Transverse colon (tissue), 3 donors: ENCODE data around the gene FGD4.

Experiments
- POLR2A ChIP-seq: fragments of 450-650 bp; IDR thresholded peaks from one replicate; pipeline ENCODE4 v1.6.1; 2016; ENCODE audit warnings: antibody characterized with exemption, mild to moderate bottlenecking, moderate library complexity
- TF ChIP-seq, protein P1 (sequence below), 5 experiments: fragments of 200-600 bp in 3 of 5; fragments of 450-650 bp in 2 of 5; sonication (generic) in 3 of 5; IDR thresholded peaks; 1 replicate in 2 of 5; 2 replicates in 3 of 5; pipeline ENCODE4 v1.5.1; 2016 to 2017; ENCODE audit warnings: antibody characterized with exemption in 5 of 5, inconsistent platforms in 3 of 5, mild to moderate bottlenecking in 2 of 5, moderate library complexity in 1 of 5

DNA sequence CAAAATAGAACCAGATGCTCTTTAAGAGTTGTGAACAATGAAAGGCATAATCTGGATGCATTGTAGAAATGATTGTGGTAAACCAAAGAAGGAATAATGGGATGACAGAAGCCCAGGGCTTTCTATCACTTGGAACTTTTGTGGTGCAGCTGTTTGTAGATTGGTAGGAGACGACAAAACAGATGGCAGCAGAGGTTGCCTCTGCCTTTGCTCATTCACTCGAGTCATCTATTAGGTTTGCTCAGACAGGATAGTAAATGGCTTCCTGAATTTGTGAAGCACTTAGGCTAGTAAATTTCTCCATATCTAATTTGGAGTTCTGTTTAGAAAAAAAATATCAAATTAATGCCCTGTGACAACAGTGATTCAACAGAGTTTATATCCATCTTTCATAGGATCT is 78.4 kb downstream of the FGD4 start:
- TF ChIP-seq POLR2A, result no peak
- TF ChIP-seq, protein P1, sequence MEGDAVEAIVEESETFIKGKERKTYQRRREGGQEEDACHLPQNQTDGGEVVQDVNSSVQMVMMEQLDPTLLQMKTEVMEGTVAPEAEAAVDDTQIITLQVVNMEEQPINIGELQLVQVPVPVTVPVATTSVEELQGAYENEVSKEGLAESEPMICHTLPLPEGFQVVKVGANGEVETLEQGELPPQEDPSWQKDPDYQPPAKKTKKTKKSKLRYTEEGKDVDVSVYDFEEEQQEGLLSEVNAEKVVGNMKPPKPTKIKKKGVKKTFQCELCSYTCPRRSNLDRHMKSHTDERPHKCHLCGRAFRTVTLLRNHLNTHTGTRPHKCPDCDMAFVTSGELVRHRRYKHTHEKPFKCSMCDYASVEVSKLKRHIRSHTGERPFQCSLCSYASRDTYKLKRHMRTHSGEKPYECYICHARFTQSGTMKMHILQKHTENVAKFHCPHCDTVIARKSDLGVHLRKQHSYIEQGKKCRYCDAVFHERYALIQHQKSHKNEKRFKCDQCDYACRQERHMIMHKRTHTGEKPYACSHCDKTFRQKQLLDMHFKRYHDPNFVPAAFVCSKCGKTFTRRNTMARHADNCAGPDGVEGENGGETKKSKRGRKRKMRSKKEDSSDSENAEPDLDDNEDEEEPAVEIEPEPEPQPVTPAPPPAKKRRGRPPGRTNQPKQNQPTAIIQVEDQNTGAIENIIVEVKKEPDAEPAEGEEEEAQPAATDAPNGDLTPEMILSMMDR (IDR thresholded peaks at IDR 0.05), result no peak
